SH-SY5Y (cell line): ENCODE results near the gene ARID3B.

ENCODE experiments used
- GATA2 ChIP-seq: IDR thresholded peaks from 2 replicates; pipeline ENCODE4 v1.6.1; 2011; ENCODE audit warnings: mild to moderate bottlenecking, low read depth, low read length
- GATA3 ChIP-seq: IDR thresholded peaks from 2 replicates; pipeline ENCODE4 v1.6.1; 2011; ENCODE audit warnings: low read depth, mild to moderate bottlenecking, low read length, moderate library complexity

GRCh38 chr15:74555192-74555591, 14.2 kb downstream of the ARID3B start:
- TF ChIP-seq GATA3 = no peak
- no peak for TF ChIP-seq GATA2
